Brain microvascular endothelial cell (primary cell): ENCODE results near the gene CCDC178.

ENCODE experiments used
- DNase-seq: peaks from one replicate; pipeline ENCODE4 v3.0.0-alpha.2; 2020
- H3K27ac ChIP-seq: fragments of 250-450 bp; sonication (Bioruptor Pico); 2 replicates; pipeline ENCODE4 v1.5.1; 2020; ENCODE audit warnings: mild to moderate bottlenecking, moderate library complexity
- H3K27me3 ChIP-seq: fragments of 250-450 bp; sonication (Bioruptor Pico); replicated peaks from 2 replicates; pipeline ENCODE4 v1.5.1; 2020; ENCODE audit warnings: mild to moderate bottlenecking
- H3K36me3 ChIP-seq: fragments of 250-450 bp; sonication (Bioruptor Pico); replicated peaks from 2 replicates; pipeline ENCODE4 v1.5.1; 2020; ENCODE audit warnings: mild to moderate bottlenecking
- H3K4me3 ChIP-seq: 2 replicates; pipeline ENCODE4 v1.5.1; 2011; ENCODE audit warnings: low read depth, mild to moderate bottlenecking, control low read depth, low read length, moderate library complexity
- in situ Hi-C: cut with HindIII; loops from 2 replicates; pipeline ENCODE4 v1.10.0; 2017; ENCODE audit warnings: low sequenced_read_pairs, low pct_ligation_motif_present
- TF ChIP-seq, protein P1 (sequence below): IDR thresholded peaks from 2 replicates; pipeline ENCODE4 v1.5.1; 2011; ENCODE audit warnings: low read depth, mild to moderate bottlenecking, moderate library complexity, low read length, control low read depth, inconsistent platforms; ENCODE audit errors: missing control alignments

The CCDC178 gene

DNA sequence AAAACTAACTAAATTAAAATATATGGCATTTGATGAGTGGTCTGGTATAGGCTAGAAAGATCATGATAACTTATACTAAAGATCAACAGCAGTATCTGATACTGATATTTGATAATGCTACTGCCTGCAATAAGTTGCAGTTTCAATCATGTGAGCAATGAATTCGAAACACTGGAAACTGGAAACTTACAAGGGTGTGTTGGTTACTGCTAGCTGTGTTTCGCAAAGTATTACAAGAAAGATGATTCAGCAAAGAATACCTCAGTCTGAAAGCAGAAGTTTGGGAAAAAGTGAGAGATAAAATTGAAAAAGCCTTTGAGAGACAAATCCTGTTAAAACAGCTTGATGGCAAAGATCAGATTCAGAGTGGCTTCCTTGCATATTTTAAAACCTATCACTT, 294.5 kb downstream of the CCDC178 start:
- Histone ChIP-seq H3K4me3 (no peak overlapping the region), H3K36me3 (no peaks in the 10 kb centered on the region), H3K27me3 (no peaks in the 10 kb centered on the region), H3K27ac (no peak overlapping the region)
- TF ChIP-seq, protein P1, sequence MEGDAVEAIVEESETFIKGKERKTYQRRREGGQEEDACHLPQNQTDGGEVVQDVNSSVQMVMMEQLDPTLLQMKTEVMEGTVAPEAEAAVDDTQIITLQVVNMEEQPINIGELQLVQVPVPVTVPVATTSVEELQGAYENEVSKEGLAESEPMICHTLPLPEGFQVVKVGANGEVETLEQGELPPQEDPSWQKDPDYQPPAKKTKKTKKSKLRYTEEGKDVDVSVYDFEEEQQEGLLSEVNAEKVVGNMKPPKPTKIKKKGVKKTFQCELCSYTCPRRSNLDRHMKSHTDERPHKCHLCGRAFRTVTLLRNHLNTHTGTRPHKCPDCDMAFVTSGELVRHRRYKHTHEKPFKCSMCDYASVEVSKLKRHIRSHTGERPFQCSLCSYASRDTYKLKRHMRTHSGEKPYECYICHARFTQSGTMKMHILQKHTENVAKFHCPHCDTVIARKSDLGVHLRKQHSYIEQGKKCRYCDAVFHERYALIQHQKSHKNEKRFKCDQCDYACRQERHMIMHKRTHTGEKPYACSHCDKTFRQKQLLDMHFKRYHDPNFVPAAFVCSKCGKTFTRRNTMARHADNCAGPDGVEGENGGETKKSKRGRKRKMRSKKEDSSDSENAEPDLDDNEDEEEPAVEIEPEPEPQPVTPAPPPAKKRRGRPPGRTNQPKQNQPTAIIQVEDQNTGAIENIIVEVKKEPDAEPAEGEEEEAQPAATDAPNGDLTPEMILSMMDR: no peak
- in situ Hi-C loops: no loop called here
- DNase-seq: no peak

DNA sequence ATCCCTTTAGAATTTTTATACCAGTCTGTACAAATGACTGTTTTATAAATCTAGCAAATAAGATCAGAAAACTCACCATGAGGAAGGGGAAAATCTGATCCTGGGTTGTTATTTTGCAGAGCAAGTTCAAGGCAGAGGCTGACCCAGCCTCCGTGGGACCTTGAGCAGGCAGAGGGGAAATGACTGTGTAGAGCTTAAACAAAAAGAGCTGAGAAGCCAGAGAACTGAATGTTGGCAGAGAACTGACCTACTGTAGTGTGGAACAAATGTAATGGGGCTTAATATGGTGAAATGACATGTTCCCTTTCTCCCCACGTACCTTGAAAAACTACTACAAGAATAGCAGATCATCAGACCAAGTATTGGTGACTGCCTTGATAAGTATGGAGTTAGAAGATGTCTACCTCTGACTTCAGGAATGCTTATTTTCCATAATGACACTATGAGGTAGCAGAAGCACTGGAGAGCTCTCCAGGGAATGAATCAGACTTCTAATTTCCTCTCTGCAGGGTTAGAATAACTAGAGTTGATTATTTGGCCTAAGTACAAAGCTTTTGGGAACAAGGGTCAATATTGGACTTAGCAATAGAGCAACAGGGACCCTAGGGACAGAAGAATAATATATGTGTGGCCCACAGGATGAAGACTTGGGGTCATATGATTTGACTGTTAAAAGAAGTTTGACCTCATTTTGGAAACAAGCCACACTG, 304.4 kb downstream of the CCDC178 start:
- no peak overlapping the region for H3K27ac ChIP-seq
- no peak overlapping the region for H3K4me3 ChIP-seq
- H3K27me3 ChIP-seq: no peaks in the 10 kb centered on the region
- in situ Hi-C loops: no loop called here
- no peaks in the 10 kb centered on the region for H3K36me3 ChIP-seq
- no peak for DNase-seq
- TF ChIP-seq, protein P1: no peak

DNA sequence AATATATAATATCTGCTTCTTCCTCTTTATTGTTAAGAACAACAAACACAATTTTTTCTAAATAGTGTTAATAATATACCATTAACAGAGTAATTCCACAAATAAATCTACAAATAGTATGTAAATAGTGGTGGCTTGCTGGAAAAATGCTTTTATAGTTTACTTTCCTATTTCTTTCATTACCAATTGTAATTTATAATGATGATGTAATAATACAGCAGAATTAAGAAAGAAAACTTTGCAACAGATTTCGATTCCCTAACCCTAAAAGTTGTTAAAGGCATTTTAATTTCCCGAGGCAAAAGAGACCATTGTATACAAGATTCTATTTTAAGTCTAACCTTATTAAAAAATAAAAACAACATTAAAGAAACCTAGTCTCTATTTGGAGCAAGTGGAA, 307.9 kb downstream of the CCDC178 start:
- no peak for DNase-seq
- Histone ChIP-seq H3K4me3 (no peak overlapping the region), H3K36me3 (no peaks in the 10 kb centered on the region), H3K27me3 (no peaks in the 10 kb centered on the region), H3K27ac (no peak overlapping the region)
- in situ Hi-C loops: no loop called here
- TF ChIP-seq, protein P1: no peak

DNA sequence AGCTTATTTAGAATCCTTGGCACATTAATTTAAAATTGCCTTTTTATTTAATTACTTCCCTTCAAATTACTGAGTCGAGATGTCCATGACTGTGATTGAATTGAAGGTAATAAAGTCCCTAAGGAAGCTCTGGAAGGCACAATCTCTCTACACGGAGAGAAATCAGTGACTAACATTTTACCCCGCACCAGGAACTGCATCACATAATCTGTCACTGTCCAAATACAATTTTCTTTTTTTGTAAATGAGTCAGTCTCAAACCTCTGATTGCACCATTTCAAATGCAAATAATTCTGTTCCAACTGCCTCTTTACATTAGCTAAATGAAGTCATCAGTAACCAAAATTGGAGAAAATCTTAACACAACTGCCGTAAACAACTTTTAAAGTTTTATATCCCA, 311.9 kb downstream of the CCDC178 start:
- no peak overlapping the region for H3K27ac ChIP-seq

DNA sequence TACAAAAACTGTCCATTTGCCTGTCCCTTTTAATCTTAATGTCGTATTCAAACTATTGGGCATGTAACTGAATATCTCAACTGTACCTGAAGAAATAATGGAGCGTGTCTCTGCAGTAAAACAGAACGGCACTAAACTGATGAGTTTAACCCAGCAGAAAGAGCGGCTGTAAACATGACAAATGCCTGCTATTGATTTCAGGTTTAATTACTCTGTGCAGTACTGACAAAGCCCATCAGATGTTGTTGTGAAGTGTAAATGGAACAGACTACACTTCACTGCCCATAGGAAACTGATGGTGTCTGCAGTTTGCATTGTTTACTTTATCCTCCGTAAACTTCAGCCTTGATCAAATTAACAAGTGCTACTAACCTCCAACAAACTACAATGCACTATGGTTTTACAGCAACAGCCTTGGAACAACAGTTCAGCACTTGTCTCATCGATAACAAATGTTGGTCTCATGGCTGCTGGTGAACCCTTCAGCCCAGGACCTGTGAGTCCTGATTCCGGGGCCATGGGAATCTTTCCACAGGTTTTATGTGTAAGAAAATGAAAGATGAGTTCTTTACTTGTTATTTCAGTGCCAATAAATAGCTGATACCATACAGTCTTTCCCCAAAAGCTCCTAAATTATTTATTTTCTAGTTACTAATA, 316.5 kb downstream of the CCDC178 start:
- in situ Hi-C loops: no loop called here
- TF ChIP-seq, protein P1: no peak
- H3K36me3 ChIP-seq: no peaks in the 10 kb centered on the region
- no peak overlapping the region for H3K4me3 ChIP-seq
- H3K27ac ChIP-seq: no peak overlapping the region
- no peak for DNase-seq
- H3K27me3 ChIP-seq: no peaks in the 10 kb centered on the region

More for the DNA sequence above, 311.9 kb downstream of the CCDC178 start:
- Histone ChIP-seq H3K4me3 (no peak overlapping the region), H3K36me3 (no peaks in the 10 kb centered on the region), H3K27me3 (no peaks in the 10 kb centered on the region)
- TF ChIP-seq, protein P1: no peak
- no peak for DNase-seq
- in situ Hi-C loops: no loop called here

DNA sequence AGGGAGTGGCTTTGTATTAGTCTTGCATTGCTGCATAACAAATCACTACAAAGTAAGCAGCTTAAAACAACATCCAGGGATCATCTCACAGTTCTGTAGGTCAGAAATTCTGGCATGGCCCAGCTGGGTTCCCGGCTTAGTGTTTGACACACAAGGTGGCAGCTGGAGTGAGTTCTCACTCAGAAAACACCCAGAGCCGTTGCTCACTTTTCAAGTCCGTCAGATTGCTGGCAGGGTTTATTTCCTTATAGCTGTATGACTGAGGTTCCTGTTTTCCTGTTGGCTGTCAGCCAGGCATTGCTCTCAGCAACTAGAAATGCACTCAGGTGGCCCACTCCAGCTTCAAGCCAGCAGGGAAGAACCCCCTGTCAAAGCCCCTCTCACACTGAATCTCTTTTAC, 324.1 kb downstream of the CCDC178 start:
- TF ChIP-seq, protein P1: no peak
- H3K27me3 ChIP-seq: no peaks in the 10 kb centered on the region
- DNase-seq: no peak
- H3K27ac ChIP-seq: no peak overlapping the region
- H3K4me3 ChIP-seq: no peak overlapping the region
- in situ Hi-C loops: no loop called here
- H3K36me3 ChIP-seq: no peaks in the 10 kb centered on the region
